Endothelial cell of umbilical vein (primary cell): ENCODE measurements around the gene CD2AP. TPM values are rescaled to one million over a fixed set of nuclear protein-coding genes. Genes with fewer than 3 reads are reported as not detected.

Source experiments
- BruUV-seq: library from RNA; stranded (reverse); fragments of 400-500 nt; replicated peaks from 2 replicates; lab custom pipeline; 2021; lab: Mats Ljungman, UMichigan
- CTCF ChIA-PET: fragments of 300-600, 350-600 bp; sonication (Branson Sonifier 250); formaldehyde crosslinking; loops from one replicate; lab custom pipeline; 2021; ENCODE audit warnings: antibody characterized with exemption, inconsistent platforms; lab: Charles Lee
- POLR2A ChIA-PET: fragments of 300-600, 350-600 bp; sonication (Branson Sonifier 250); formaldehyde crosslinking; loops from one replicate; lab custom pipeline; 2021; ENCODE audit warnings: antibody characterized with exemption, inconsistent platforms; lab: Charles Lee
- DNase-seq: peaks from one replicate; pipeline ENCODE4 v3.0.0-alpha.2; 2011; ENCODE audit warnings: low read depth, low spot score
- FAIRE-seq: peaks from 2 replicates; lab custom pipeline; 2011; peaks lifted over from hg19 to GRCh38; lab: Jason Lieb, UNC
- H2AFZ ChIP-seq: 2 replicates; pipeline ENCODE4 v1.6.0; 2012; ENCODE audit warnings: low read depth, low read length, control low read depth, inconsistent platforms
- H3K27ac ChIP-seq: 2 replicates; pipeline ENCODE4 v1.5.1; 2011; ENCODE audit warnings: low read depth, mild to moderate bottlenecking, control low read depth, low read length, moderate library complexity; ENCODE audit not compliant: insufficient read depth
- H3K27me3 ChIP-seq, 2 experiments: 2 replicates each; pipeline versions ENCODE4 v1.6.0 to v1.6.1; 2011; ENCODE audit warnings: low read length in 2 of 2, mixed read lengths in 1 of 2; ENCODE audit not compliant: control insufficient read depth in 2 of 2, insufficient read depth in 2 of 2
- H3K36me3 ChIP-seq, 2 experiments: 2 replicates in 1 of 2; 3 replicates in 1 of 2; pipeline ENCODE4 v1.5.1; 2011; ENCODE audit warnings: low read length in 2 of 2, mild to moderate bottlenecking in 1 of 2, moderate library complexity in 1 of 2; ENCODE audit not compliant: control insufficient read depth in 2 of 2, insufficient read depth in 2 of 2; ENCODE audit errors: extremely low read depth in 1 of 2
- H3K4me1 ChIP-seq: 3 replicates; pipeline ENCODE4 v1.5.1; 2011; ENCODE audit warnings: mild to moderate bottlenecking, low read length; ENCODE audit not compliant: control insufficient read depth, insufficient read depth; ENCODE audit errors: extremely low read depth
- H3K4me2 ChIP-seq: 2 replicates; pipeline ENCODE4 v1.6.1; 2011; ENCODE audit warnings: low read length, control low read depth, mixed read lengths; ENCODE audit not compliant: insufficient read depth
- H3K4me3 ChIP-seq, 3 experiments: fragments of 200-600 bp in 1 of 3; sonication (generic), shearing (Covaris generic) in 1 of 3; replicated peaks in 1 of 3; 2 replicates each; pipeline ENCODE4 v1.5.1; 2011 to 2016; ENCODE audit warnings: control low read depth in 3 of 3, low read length in 3 of 3, mild to moderate bottlenecking in 2 of 3, inconsistent platforms in 1 of 3, low read depth in 1 of 3, moderate library complexity in 1 of 3; ENCODE audit not compliant: insufficient read depth in 1 of 3
- H3K79me2 ChIP-seq: 2 replicates; pipeline ENCODE4 v1.6.0; 2012; ENCODE audit warnings: low read length, inconsistent platforms; ENCODE audit not compliant: control insufficient read depth, insufficient read depth
- H3K9ac ChIP-seq: replicated peaks from 2 replicates; pipeline ENCODE3; 2011; ENCODE audit warnings: low read length, control low read depth; ENCODE audit not compliant: insufficient read depth; ENCODE audit errors: extremely low read depth
- H3K9me1 ChIP-seq: replicated peaks from 3 replicates; pipeline ENCODE4 v1.6.0; 2011; ENCODE audit warnings: mild to moderate bottlenecking, low read length; ENCODE audit not compliant: control insufficient read depth, insufficient read depth; ENCODE audit errors: extremely low read depth
- H3K9me3 ChIP-seq: replicated peaks from 2 replicates; pipeline ENCODE4 v1.5.1; 2012; ENCODE audit warnings: low read length, inconsistent platforms; ENCODE audit not compliant: control insufficient read depth, insufficient read depth
- H4K20me1 ChIP-seq: replicated peaks from 2 replicates; pipeline ENCODE3; 2011; ENCODE audit warnings: mild to moderate bottlenecking, low read length; ENCODE audit not compliant: control insufficient read depth, insufficient read depth; ENCODE audit errors: extremely low read depth
- EZH2 ChIP-seq: IDR thresholded peaks from 2 replicates; pipeline ENCODE4 v1.6.1; 2012; ENCODE audit warnings: borderline replicate concordance, low read depth, mild to moderate bottlenecking, moderate library complexity, low read length, inconsistent platforms; ENCODE audit not compliant: severe bottlenecking
- FOS ChIP-seq: IDR thresholded peaks from 2 replicates; pipeline ENCODE4 v1.6.1; 2011; ENCODE audit warnings: mild to moderate bottlenecking, low read length, moderate library complexity, borderline replicate concordance; ENCODE audit not compliant: insufficient read depth
- GATA2 ChIP-seq: IDR thresholded peaks from 2 replicates; pipeline ENCODE4 v1.7.0; 2011; ENCODE audit warnings: low read depth, mild to moderate bottlenecking, moderate library complexity, mixed read lengths, low read length; ENCODE audit not compliant: insufficient read length, insufficient read depth
- JUN ChIP-seq: IDR thresholded peaks from 2 replicates; pipeline ENCODE4 v1.6.1; 2011; ENCODE audit warnings: borderline replicate concordance, low read depth; ENCODE audit not compliant: insufficient read length, insufficient read depth
- MAX ChIP-seq: IDR thresholded peaks from 2 replicates; pipeline ENCODE4 v1.6.1; 2011; ENCODE audit not compliant: insufficient read depth, insufficient read length
- MYC ChIP-seq: IDR thresholded peaks from one replicate; pipeline ENCODE4 v1.6.1; 2011; ENCODE audit warnings: mild to moderate bottlenecking, low read depth, low read length
- POLR2A ChIP-seq: IDR thresholded peaks from 2 replicates; pipeline ENCODE4 v1.6.1; 2012; ENCODE audit warnings: low read depth, mild to moderate bottlenecking, control low read depth, low read length
- POLR2AphosphoS5 ChIP-seq: IDR thresholded peaks from 2 replicates; pipeline ENCODE4 v1.6.1; 2012; ENCODE audit warnings: low read depth, mild to moderate bottlenecking, control low read depth, low read length, moderate library complexity; ENCODE audit not compliant: insufficient read depth
- dilution Hi-C: fragments of 300-500 bp; cut with MboI; formaldehyde crosslinking; loops from one replicate; pipeline ENCODE4 v1.15.0; 2019; ENCODE audit warnings: low sequenced_read_pairs; ENCODE audit not compliant: extremely low pct_ligation_motif_present
- intact Hi-C: fragments of 100-400 bp; cut with micrococcal nuclease; formaldehyde crosslinking; loops from one replicate; pipeline ENCODE4 v1.10.0; 2022
- polyA plus RNA-seq, 4 experiments: library from polyadenylated mRNA; depleted of rRNA in 3 of 4; stranded (reverse) in 3 of 4; unstranded in 1 of 4; fragments of >200 nt; gene quantifications; 2 replicates each; pipeline versions ENCODE4 v1.2.1 to v1.2.3, GENCODE V29; 2011 to 2012; ENCODE audit warnings: missing spikeins in 1 of 4
- total RNA-seq: library from RNA; stranded (reverse); gene quantifications from 2 replicates; pipeline ENCODE4 v1.2.3, GENCODE V29; 2021
- TF ChIP-seq, protein P1 (sequence below), 2 donors: IDR thresholded peaks; 1 replicate in 1 of 2; 2 replicates in 1 of 2; pipeline ENCODE4 v1.5.1; 2011; ENCODE audit warnings: low read length in 2 of 2, mild to moderate bottlenecking in 2 of 2, moderate library complexity in 2 of 2, control low read depth in 1 of 2, inconsistent platforms in 1 of 2, low read depth in 1 of 2; ENCODE audit not compliant: insufficient read depth in 1 of 2; ENCODE audit errors: extremely low read depth in 1 of 2

Gene CD2AP
- total and polyA plus RNA-seq, 2 donors (not counting 3 experiments of a cell fraction or from before 2014, with no cell fraction given): 4.2 to 39.8 TPM

- TF ChIP-seq MYC: no peak
- Histone ChIP-seq H3K9me3 (no peaks in the 10 kb centered on the region), H3K4me1 (peaks cover 7% of the 10 kb centered on the region), H3K4me3 (no peak overlapping the region), H3K36me3 (no peaks in the 10 kb centered on the region), H3K27me3 (no peaks in the 10 kb centered on the region), H3K4me2 (no peak overlapping the region), H3K9ac (no peak overlapping the region), H3K79me2 (peaks cover 59% of the 10 kb centered on the region), H3K9me1 (no peaks in the 10 kb centered on the region), H4K20me1 (peaks cover 5% of the 10 kb centered on the region), H3K27ac (no peak overlapping the region), H2AFZ (no peak overlapping the region)
- ChIA-PET POLR2A (no interaction called here), CTCF (no interaction called here)
- dilution Hi-C loops: no loop called here
- BruUV-seq: no TSS peak
- no peak for FAIRE-seq
- no peak for DNase-seq
- intact Hi-C loops: no loop called here
Measured at GRCh38 chr6:47520282-47520681, 42.7 kb downstream of the CD2AP start.

DNA sequence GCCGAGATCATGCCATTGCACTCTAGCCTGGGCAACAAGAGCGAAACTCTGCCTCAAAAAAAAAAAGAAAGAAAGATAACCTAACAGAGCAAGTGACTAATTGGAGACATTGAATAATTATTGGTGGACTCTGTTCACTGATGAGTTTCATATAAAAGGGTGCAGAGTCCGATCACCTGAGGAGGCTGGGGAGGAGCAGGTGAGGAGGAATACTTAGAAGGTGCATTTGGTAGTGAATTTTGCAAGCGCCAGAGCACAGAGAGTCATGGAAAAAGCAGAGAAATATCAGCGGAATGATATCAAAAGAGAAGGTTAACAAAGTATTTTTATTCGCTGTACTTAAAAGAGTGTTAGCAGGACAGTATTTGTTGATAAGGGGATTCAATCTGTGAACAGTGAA, 44.4 kb downstream of the CD2AP start:
- Histone ChIP-seq H3K9ac (no peak overlapping the region), H2AFZ (no peak overlapping the region), H3K4me1 (peaks cover 16% of the 10 kb centered on the region), H3K4me3 (no peak overlapping the region), H3K9me1 (peaks cover 3% of the 10 kb centered on the region), H3K9me3 (no peaks in the 10 kb centered on the region), H3K27me3 (no peaks in the 10 kb centered on the region), H3K27ac (no peak overlapping the region), H3K79me2 (peaks cover 61% of the 10 kb centered on the region), H4K20me1 (peaks cover 7% of the 10 kb centered on the region), H3K4me2 (no peak overlapping the region), H3K36me3 (no peaks in the 10 kb centered on the region)
- ChIA-PET CTCF (no interaction called here), POLR2A (no interaction called here)
- TF ChIP-seq EZH2: no peak
- no peak for TF ChIP-seq GATA2
- no peak for TF ChIP-seq POLR2A
- TF ChIP-seq POLR2AphosphoS5: no peak
- no peak for TF ChIP-seq JUN
- TF ChIP-seq MAX: no peak
- TF ChIP-seq MYC: no peak
- no peak for TF ChIP-seq FOS
- TF ChIP-seq, protein P1, sequence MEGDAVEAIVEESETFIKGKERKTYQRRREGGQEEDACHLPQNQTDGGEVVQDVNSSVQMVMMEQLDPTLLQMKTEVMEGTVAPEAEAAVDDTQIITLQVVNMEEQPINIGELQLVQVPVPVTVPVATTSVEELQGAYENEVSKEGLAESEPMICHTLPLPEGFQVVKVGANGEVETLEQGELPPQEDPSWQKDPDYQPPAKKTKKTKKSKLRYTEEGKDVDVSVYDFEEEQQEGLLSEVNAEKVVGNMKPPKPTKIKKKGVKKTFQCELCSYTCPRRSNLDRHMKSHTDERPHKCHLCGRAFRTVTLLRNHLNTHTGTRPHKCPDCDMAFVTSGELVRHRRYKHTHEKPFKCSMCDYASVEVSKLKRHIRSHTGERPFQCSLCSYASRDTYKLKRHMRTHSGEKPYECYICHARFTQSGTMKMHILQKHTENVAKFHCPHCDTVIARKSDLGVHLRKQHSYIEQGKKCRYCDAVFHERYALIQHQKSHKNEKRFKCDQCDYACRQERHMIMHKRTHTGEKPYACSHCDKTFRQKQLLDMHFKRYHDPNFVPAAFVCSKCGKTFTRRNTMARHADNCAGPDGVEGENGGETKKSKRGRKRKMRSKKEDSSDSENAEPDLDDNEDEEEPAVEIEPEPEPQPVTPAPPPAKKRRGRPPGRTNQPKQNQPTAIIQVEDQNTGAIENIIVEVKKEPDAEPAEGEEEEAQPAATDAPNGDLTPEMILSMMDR (IDR thresholded peaks at IDR 0.05; ENCODE audit: extremely low read depth in 1 of 2, insufficient read depth in 1 of 2, low read depth in 1 of 2, low read length in 2 of 2): no peak
- intact Hi-C loops (no loop called here), dilution Hi-C loops (no loop called here)
- BruUV-seq: no TSS peak
- DNase-seq (no peak), FAIRE-seq (no peak)
